ENCODE data around the gene ABCF1.

DNA sequence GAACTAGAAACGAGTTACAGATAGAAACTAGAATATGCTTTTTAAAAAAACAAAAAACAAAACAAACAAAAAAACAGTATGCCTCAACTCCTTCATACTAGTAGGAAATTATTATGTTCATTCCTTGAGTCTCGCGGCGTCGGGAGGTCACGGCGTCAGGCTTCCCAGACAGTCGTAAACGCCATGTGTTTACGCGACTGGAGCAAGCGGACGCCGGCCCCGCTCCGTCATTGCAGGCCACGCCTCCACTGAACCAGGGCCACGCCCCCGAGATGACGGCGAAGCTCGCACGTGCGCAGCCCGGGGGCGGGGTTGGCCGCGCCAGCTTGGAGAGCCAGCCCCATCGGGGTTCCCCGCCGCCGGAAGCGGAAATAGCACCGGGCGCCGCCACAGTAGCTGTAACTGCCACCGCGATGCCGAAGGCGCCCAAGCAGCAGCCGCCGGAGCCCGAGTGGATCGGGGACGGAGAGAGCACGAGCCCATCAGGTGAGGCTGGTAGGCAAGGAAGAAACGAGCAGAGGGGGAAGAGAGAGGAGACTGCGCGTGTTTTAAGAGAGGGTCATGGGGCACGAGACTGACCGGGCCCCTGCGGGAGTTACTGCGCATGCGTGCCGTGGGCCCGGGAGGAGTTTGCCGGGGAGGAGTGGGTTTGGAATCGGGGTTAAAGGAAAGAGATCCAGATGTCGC, at the start of gene ABCF1:
- TF ChIP-seq, protein P1, sequence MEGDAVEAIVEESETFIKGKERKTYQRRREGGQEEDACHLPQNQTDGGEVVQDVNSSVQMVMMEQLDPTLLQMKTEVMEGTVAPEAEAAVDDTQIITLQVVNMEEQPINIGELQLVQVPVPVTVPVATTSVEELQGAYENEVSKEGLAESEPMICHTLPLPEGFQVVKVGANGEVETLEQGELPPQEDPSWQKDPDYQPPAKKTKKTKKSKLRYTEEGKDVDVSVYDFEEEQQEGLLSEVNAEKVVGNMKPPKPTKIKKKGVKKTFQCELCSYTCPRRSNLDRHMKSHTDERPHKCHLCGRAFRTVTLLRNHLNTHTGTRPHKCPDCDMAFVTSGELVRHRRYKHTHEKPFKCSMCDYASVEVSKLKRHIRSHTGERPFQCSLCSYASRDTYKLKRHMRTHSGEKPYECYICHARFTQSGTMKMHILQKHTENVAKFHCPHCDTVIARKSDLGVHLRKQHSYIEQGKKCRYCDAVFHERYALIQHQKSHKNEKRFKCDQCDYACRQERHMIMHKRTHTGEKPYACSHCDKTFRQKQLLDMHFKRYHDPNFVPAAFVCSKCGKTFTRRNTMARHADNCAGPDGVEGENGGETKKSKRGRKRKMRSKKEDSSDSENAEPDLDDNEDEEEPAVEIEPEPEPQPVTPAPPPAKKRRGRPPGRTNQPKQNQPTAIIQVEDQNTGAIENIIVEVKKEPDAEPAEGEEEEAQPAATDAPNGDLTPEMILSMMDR (conservative IDR thresholded peaks at IDR 0.05 in 1 of 2, IDR thresholded peaks at IDR 0.05 in 1 of 2; ENCODE audit: low read depth in 1 of 2, low read length in 2 of 2) = no peak
- no peak for TF ChIP-seq EZH2 (IDR thresholded peaks at IDR 0.05; ENCODE audit: low read length, missing control alignments)
